ENCODE data around the gene YBX3.

DNA sequence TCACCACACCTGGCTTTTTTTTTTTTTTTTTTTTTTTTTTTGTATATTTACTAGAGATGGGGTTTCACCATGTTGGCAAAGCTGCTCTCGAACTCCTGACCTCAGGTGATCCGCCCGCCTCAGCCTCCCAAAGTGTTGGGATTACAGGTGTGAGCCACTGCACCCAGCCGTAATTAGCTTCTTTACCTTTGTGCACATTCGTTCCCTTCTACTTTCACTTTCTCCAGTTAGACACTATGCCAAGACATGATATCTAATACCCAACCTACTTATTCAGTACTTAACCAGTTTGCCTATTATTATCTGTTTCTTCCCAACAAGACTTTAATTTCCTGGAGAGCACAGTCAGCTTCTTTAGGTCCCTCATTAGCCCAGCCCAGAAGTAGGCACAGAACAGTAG, 54.6 kb downstream of the YBX3 start:
- no peak for TF ChIP-seq RFX5 (IDR thresholded peaks at IDR 0.05)
- no peak for TF ChIP-seq POLR2AphosphoS2 (conservative IDR thresholded peaks at IDR 0.05; ENCODE audit: low read length)
- TF ChIP-seq EP300 (IDR thresholded peaks at IDR 0.05), result no peak
- TF ChIP-seq, protein P1, sequence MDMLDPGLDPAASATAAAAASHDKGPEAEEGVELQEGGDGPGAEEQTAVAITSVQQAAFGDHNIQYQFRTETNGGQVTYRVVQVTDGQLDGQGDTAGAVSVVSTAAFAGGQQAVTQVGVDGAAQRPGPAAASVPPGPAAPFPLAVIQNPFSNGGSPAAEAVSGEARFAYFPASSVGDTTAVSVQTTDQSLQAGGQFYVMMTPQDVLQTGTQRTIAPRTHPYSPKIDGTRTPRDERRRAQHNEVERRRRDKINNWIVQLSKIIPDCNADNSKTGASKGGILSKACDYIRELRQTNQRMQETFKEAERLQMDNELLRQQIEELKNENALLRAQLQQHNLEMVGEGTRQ (IDR thresholded peaks at IDR 0.05), result no peak
- TF ChIP-seq POLR2A (IDR thresholded peaks at IDR 0.05; ENCODE audit: low read length), result no peak
- TF ChIP-seq, protein P2, sequence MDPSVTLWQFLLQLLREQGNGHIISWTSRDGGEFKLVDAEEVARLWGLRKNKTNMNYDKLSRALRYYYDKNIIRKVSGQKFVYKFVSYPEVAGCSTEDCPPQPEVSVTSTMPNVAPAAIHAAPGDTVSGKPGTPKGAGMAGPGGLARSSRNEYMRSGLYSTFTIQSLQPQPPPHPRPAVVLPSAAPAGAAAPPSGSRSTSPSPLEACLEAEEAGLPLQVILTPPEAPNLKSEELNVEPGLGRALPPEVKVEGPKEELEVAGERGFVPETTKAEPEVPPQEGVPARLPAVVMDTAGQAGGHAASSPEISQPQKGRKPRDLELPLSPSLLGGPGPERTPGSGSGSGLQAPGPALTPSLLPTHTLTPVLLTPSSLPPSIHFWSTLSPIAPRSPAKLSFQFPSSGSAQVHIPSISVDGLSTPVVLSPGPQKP (IDR thresholded peaks at IDR 0.05; ENCODE audit: low read depth, low read length), result no peak
- TF ChIP-seq, protein P3, sequence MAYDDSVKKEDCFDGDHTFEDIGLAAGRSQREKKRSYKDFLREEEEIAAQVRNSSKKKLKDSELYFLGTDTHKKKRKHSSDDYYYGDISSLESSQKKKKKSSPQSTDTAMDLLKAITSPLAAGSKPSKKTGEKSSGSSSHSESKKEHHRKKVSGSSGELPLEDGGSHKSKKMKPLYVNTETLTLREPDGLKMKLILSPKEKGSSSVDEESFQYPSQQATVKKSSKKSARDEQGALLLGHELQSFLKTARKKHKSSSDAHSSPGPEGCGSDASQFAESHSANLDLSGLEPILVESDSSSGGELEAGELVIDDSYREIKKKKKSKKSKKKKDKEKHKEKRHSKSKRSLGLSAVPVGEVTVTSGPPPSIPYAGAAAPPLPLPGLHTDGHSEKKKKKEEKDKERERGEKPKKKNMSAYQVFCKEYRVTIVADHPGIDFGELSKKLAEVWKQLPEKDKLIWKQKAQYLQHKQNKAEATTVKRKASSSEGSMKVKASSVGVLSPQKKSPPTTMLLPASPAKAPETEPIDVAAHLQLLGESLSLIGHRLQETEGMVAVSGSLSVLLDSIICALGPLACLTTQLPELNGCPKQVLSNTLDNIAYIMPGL (CRISPR knock-in tag; IDR thresholded peaks at IDR 0.05; ENCODE audit: borderline replicate concordance), result no peak
- TF ChIP-seq, protein P4, sequence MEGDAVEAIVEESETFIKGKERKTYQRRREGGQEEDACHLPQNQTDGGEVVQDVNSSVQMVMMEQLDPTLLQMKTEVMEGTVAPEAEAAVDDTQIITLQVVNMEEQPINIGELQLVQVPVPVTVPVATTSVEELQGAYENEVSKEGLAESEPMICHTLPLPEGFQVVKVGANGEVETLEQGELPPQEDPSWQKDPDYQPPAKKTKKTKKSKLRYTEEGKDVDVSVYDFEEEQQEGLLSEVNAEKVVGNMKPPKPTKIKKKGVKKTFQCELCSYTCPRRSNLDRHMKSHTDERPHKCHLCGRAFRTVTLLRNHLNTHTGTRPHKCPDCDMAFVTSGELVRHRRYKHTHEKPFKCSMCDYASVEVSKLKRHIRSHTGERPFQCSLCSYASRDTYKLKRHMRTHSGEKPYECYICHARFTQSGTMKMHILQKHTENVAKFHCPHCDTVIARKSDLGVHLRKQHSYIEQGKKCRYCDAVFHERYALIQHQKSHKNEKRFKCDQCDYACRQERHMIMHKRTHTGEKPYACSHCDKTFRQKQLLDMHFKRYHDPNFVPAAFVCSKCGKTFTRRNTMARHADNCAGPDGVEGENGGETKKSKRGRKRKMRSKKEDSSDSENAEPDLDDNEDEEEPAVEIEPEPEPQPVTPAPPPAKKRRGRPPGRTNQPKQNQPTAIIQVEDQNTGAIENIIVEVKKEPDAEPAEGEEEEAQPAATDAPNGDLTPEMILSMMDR (IDR thresholded peaks at IDR 0.05), result no peak
- TF ChIP-seq SMC3 (IDR thresholded peaks at IDR 0.05), result no peak
- no peak for TF ChIP-seq HDAC2 (IDR thresholded peaks at IDR 0.05)

Data from A549 (cell line).